ENCODE results near the gene TSSC4. TPM values are rescaled to one million over a fixed set of nuclear protein-coding genes. Genes with fewer than 3 reads are reported as not detected.
A peak's percentile ranks its signal among the peaks of the same experiment; 100 is the strongest.

Gene TSSC4
- total RNA-seq, 3 donors from 2014 or later (not counting 1 experiment from before 2014, with no cell fraction given) = 52.8 to 67.9 (median 59.3) TPM

DNA sequence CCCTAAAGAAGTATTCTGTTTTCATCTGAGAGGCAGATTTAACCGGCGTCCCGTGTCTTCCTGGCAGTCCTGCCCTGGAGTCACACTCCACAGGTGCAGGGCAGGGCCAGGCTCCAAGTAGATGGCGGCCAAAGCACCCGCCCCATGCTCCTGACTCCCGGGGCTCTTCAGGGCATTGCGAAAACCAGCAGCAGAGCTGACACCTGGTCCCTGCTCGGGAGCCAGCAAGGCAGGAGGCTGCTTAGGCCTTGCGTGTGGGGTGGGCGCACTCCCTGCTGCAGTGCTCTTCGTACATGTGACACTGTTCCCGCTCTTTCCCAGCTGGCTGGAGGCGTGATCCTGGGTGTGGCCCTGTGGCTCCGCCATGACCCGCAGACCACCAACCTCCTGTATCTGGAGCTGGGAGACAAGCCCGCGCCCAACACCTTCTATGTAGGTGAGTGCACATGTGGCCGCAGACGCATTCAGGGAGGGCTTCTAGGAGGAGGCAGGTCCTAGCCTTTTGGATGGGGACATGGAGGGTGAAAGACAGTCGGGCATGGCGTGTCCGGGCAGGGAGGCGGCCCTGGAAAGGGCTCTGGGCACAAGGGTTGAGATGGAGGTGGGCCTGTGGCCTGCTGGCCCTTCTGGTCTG lies 10.3 kb upstream of the TSSC4 start:
- Mint-ChIP-seq H3K36me3 (no peaks in the 10 kb centered on the region), H3K27ac (peak overlapping the region; percentile 38 to 85), H3K27me3 (ENCODE audit: low read depth in 2 of 2) (no peaks in the 10 kb centered on the region), H3K9me3 (no peaks in the 10 kb centered on the region), H3K4me3 (peak overlapping the region; percentile 68), H3K4me1 (peaks cover 32 to 57% of the 10 kb centered on the region in 2 donors)
- Histone ChIP-seq H3K36me3 (ENCODE audit: control insufficient read depth, insufficient read depth, low read length) (peaks cover 14% of the 10 kb centered on the region), H3K9me3 (ENCODE audit: control insufficient read depth, insufficient read depth, low read length) (no peaks in the 10 kb centered on the region), H3K27me3 (ENCODE audit: control insufficient read depth, insufficient read depth, low read length) (no peaks in the 10 kb centered on the region), H3K27ac (ENCODE audit: low read length) (no peak overlapping the region), H3K4me3 (ENCODE audit: low read length) (no peak overlapping the region), H3K4me1 (ENCODE audit: control insufficient read depth, insufficient read depth, low read length) (peaks cover 100% of the 10 kb centered on the region)
- intact Hi-C loops (cut with micrococcal nuclease) = no loop called here
- no peak for DNase-seq
- no peak for ATAC-seq
- WGBS (ENCODE audit: insufficient coverage) = 94% methylated on average over 23 of the region's 23 CpGs
- TF ChIP-seq, protein P1, sequence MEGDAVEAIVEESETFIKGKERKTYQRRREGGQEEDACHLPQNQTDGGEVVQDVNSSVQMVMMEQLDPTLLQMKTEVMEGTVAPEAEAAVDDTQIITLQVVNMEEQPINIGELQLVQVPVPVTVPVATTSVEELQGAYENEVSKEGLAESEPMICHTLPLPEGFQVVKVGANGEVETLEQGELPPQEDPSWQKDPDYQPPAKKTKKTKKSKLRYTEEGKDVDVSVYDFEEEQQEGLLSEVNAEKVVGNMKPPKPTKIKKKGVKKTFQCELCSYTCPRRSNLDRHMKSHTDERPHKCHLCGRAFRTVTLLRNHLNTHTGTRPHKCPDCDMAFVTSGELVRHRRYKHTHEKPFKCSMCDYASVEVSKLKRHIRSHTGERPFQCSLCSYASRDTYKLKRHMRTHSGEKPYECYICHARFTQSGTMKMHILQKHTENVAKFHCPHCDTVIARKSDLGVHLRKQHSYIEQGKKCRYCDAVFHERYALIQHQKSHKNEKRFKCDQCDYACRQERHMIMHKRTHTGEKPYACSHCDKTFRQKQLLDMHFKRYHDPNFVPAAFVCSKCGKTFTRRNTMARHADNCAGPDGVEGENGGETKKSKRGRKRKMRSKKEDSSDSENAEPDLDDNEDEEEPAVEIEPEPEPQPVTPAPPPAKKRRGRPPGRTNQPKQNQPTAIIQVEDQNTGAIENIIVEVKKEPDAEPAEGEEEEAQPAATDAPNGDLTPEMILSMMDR (IDR thresholded peaks at IDR 0.05) = no peak

DNA sequence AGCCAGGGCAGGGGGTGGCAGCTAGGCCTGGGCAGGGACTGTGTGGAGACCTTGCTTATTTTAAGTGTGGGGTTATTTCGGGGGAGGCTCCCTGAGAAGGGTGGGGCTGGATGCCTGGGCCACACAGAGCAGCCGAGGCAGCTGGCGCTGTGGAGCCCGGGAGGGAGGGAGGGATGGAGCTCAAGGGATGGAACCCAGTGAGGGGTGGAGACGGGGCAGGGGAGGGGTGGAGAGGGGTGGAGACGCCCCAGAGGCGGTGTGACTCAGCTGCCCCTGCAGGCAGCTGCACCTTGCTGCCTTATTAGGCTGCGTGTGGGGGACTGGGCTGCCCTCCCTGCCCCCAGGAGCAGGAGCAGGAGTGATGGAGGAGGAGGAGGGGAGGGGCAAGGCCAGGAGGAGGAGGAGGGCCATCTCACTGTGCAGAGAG lies 9.8 kb upstream of the TSSC4 start:
- Histone ChIP-seq H3K9me3 (ENCODE audit: control insufficient read depth, insufficient read depth, low read length) (no peaks in the 10 kb centered on the region), H3K4me1 (ENCODE audit: control insufficient read depth, insufficient read depth, low read length) (peaks cover 94% of the 10 kb centered on the region), H3K36me3 (ENCODE audit: control insufficient read depth, insufficient read depth, low read length) (peaks cover 19% of the 10 kb centered on the region), H3K4me3 (ENCODE audit: low read length) (no peak overlapping the region), H3K27me3 (ENCODE audit: control insufficient read depth, insufficient read depth, low read length) (no peaks in the 10 kb centered on the region), H3K27ac (ENCODE audit: low read length) (no peak overlapping the region)
- Mint-ChIP-seq H3K4me1 (peaks cover 27 to 51% of the 10 kb centered on the region in 2 donors), H3K9me3 (no peaks in the 10 kb centered on the region), H3K4me3 (no peak overlapping the region), H3K27ac (peak overlapping the region; percentile 30 to 38), H3K27me3 (ENCODE audit: low read depth in 2 of 2) (no peaks in the 10 kb centered on the region), H3K36me3 (no peaks in the 10 kb centered on the region)
- no peak for ATAC-seq
- TF ChIP-seq, protein P1 (IDR thresholded peaks at IDR 0.05) = no peak
- intact Hi-C loops (cut with micrococcal nuclease) = no loop called here
- WGBS (ENCODE audit: insufficient coverage) = 68% methylated on average over 8 of the region's 8 CpGs
- no peak for DNase-seq

DNA sequence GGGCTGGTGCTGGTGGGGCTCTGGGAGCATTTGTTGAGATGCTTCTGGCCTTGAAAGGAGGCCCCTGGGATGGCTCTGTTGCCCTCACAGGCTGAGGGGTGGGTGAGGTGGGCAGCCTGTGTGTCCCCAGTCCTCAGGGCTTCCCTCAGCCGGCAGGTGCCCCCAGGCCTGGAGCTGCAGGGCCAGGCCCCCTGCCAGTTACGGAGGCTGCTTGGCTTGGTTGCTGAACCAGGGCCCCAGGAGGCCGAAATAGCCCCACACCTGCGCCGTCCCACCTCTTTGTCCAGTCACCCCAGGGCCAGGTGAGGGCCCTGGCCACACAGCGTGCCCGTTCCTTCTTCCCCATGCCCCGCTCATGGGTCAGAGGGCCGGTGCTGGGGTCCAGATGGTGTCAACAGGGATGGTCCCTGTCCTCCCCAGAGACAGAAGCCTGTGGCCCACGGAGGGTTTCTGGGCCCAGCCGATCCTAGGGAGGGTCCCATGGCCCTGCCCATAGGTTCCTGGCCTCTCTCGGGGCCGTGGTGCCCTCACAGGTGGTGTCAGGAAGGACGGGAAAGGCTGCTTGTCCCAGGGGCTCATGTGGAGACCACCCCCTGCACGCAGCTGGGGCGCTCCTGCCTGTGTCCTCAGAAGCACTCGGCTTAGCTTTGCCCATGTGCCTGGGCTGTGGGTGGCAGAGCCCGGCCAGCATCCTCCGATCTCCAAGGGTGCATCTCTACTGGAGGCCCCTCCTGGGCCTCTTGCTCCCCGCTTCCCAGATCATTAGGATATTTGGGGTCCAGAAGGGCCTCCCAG lies 9.2 kb upstream of the TSSC4 start:
- Histone ChIP-seq H3K36me3 (ENCODE audit: control insufficient read depth, insufficient read depth, low read length) (peaks cover 26% of the 10 kb centered on the region), H3K9me3 (ENCODE audit: control insufficient read depth, insufficient read depth, low read length) (no peaks in the 10 kb centered on the region), H3K4me3 (ENCODE audit: low read length) (no peak overlapping the region), H3K4me1 (ENCODE audit: control insufficient read depth, insufficient read depth, low read length) (peaks cover 88% of the 10 kb centered on the region), H3K27ac (ENCODE audit: low read length) (no peak overlapping the region), H3K27me3 (ENCODE audit: control insufficient read depth, insufficient read depth, low read length) (no peaks in the 10 kb centered on the region)
- no peak for ATAC-seq
- TF ChIP-seq, protein P1 (IDR thresholded peaks at IDR 0.05) = no peak
- Mint-ChIP-seq H3K36me3 (no peaks in the 10 kb centered on the region), H3K27me3 (ENCODE audit: low read depth in 2 of 2) (no peaks in the 10 kb centered on the region), H3K4me3 (no peak overlapping the region), H3K27ac (no peak overlapping the region), H3K9me3 (no peaks in the 10 kb centered on the region), H3K4me1 (peaks cover 21 to 45% of the 10 kb centered on the region in 2 donors)
- intact Hi-C loops (cut with micrococcal nuclease) = no loop called here
- WGBS (ENCODE audit: insufficient coverage) = 90% methylated on average over 20 of the region's 20 CpGs
- DNase-seq = no peak

All from natural killer cell (primary cell).